ENCODE measurements around the gene IFI35. TPM values are rescaled to one million over a fixed set of nuclear protein-coding genes. Genes with fewer than 3 reads are reported as not detected.
A peak's percentile ranks its signal among the peaks of the same experiment; 100 is the strongest.

IFI35 gene
- total and polyA plus RNA-seq, 12 donors = 7.0 to 61.6 (median 13.6) TPM

- whole genome bisulfite sequencing, 2 donors = 0% methylated on average over 80 of the region's 80 CpGs
- TF ChIP-seq CTCF (IDR thresholded peaks at IDR 0.05) = no peak
- Histone ChIP-seq H3K27me3 (no peaks in the 10 kb centered on the region), H3K4me1 (peaks cover 3 to 55% (median 45%) of the 10 kb centered on the region in 9 donors), H3K4me3 (peak within 1 kb of the TSS; percentile 88 to 100 (median 96)), H3K9me3 (no peaks in the 10 kb centered on the region), H3K36me3 (peaks cover 0 to 20% (median 0%) of the 10 kb centered on the region in 9 donors), H3K27ac (peak within 1 kb of the TSS; percentile 74 to 94 (median 90))
- peak; percentile 79 to 86 for DNase-seq
- peak; percentile 70 to 83 (median 80) for ATAC-seq
- intact Hi-C loops (cut with DNase I) = loop anchor here in 9 of 10 donors (5.0 to 10.0 kb wide), 8 partner anchors 103 to 343 kb away; partner anchors contain the start of genes NBR1 (in 7 of the 9) and BRCA1 (in 5 of the 9)
Observed at GRCh38 chr17:43021741-43022512, 15.3 kb downstream of the IFI35 start, which contains the start of gene VAT1. TSS of gene VAT1 (minus strand) at chr17:43022385. CDS start at chr17:43022322, 63 bp downstream.

- DNase-seq (peak; percentile 77 to 91), ATAC-seq (peak; percentile 58 to 81 (median 70))
- intact Hi-C loops (cut with DNase I) = loop anchor here in 9 of 10 donors (5.0 to 10.0 kb wide), 9 partner anchors 63 to 340 kb away; partner anchors contain the start of genes NBR1 (in 7 of the 9) and BRCA1 (in 5 of the 9)
- no peaks in the 10 kb centered on the region for H3K36me3 ChIP-seq
- H3K9me3 ChIP-seq = no peaks in the 10 kb centered on the region
- no peaks in the 10 kb centered on the region for H3K27me3 ChIP-seq
- TF ChIP-seq CTCF (IDR thresholded peaks at IDR 0.05) = peak; percentile 28 to 84 (median 69)
- 1 to 2% methylated on average over 51 to 60 of the region's 61 CpGs for WGBS, 2 donors
- peaks cover 3 to 38% (median 27%) of the 10 kb centered on the region in 9 donors for H3K4me1 ChIP-seq
- H3K4me3 ChIP-seq = peak within 1 kb of the TSS; percentile 25 to 80 (median 60)
- peak within 1 kb of the TSS in 8 of 10 donors; percentile 7 to 79 (median 54) for H3K27ac ChIP-seq
Observed at GRCh38 chr17:43024407-43025289, 18.1 kb downstream of the IFI35 start, which contains the start of gene RND2. TSS of gene RND2 (plus strand) at chr17:43025231. CDS start at chr17:43025348, 117 bp downstream.

GRCh38 chr17:43025290-43025657 lies 18.7 kb downstream of the IFI35 start:
- intact Hi-C loops (cut with DNase I) = loop anchor here in 7 of 10 donors (5.0 to 10.0 kb wide), 6 partner anchors 62 to 340 kb away; partner anchors contain the start of genes BRCA1 (in 5 of the 7) and NBR1 (in 1 of the 7)
- no peaks in the 10 kb centered on the region for H3K9me3 ChIP-seq
- ATAC-seq (no peak), DNase-seq (no peak)
- no peaks in the 10 kb centered on the region for H3K27me3 ChIP-seq
- no peak for TF ChIP-seq CTCF (IDR thresholded peaks at IDR 0.05)
- peaks cover under 1 to 31% (median 21%) of the 10 kb centered on the region in 9 donors for H3K4me1 ChIP-seq
- H3K27ac ChIP-seq = no peak overlapping the region
- 5 to 8% methylated on average over 25 to 27 of the region's 27 CpGs for WGBS, 2 donors
- H3K36me3 ChIP-seq = no peaks in the 10 kb centered on the region
- peak overlapping the region in 9 of 10 donors; percentile 25 to 80 (median 62) for H3K4me3 ChIP-seq
